ENCODE measurements around the gene ELOVL7.
"Not testable (repeated sequence)": the region's sequence is repeated elsewhere in the genome, so short reads cannot be mapped to it uniquely, and the experiment has no call there.

Gene ELOVL7

GRCh38 chr5:60843936-60844905 lies at the start of gene ELOVL7:
ELOVL7 (minus strand) TSS chr5:60844269; CDS start chr5:60787397, 56,872 bp downstream.
- no peak for DNase-seq (ENCODE audit: low spot score)

- DNase-seq (ENCODE audit: low spot score), result no peak
Observed at GRCh38 chr5:60893521-60893920, 49.5 kb upstream of the ELOVL7 start.

- DNase-seq (ENCODE audit: low spot score), result no peak
Observed at GRCh38 chr5:60891667-60892066, 47.6 kb upstream of the ELOVL7 start.

- DNase-seq (ENCODE audit: low spot score), result no peak
Observed at GRCh38 chr5:60888359-60889061, 44.4 kb upstream of the ELOVL7 start.

GRCh38 chr5:60887746-60888145 lies 43.7 kb upstream of the ELOVL7 start:
- no peak for DNase-seq (ENCODE audit: low spot score)

GRCh38 chr5:60887096-60887495 lies 43.0 kb upstream of the ELOVL7 start:
- no peak for DNase-seq (ENCODE audit: low spot score)

GRCh38 chr5:60886158-60886557 lies 42.1 kb upstream of the ELOVL7 start:
- DNase-seq (ENCODE audit: low spot score), result no peak

- peak; percentile 14 for DNase-seq (ENCODE audit: low spot score)
Observed at GRCh38 chr5:60883229-60883628, 39.2 kb upstream of the ELOVL7 start.

GRCh38 chr5:60872892-60873291 lies 28.8 kb upstream of the ELOVL7 start:
- DNase-seq (ENCODE audit: low spot score), result no peak

GRCh38 chr5:60870857-60871256 lies 26.8 kb upstream of the ELOVL7 start:
- no peak for DNase-seq (ENCODE audit: low spot score)

- DNase-seq (ENCODE audit: low spot score), result not testable (repeated sequence)
Observed at GRCh38 chr5:60860572-60860971, 16.5 kb upstream of the ELOVL7 start.

- no peak for DNase-seq (ENCODE audit: low spot score)
Observed at GRCh38 chr5:60856066-60856465, 12.0 kb upstream of the ELOVL7 start.

GRCh38 chr5:60852940-60853339 lies 8.9 kb upstream of the ELOVL7 start:
- DNase-seq (ENCODE audit: low spot score), result no peak

GRCh38 chr5:60852317-60852716 lies 8.2 kb upstream of the ELOVL7 start:
- DNase-seq (ENCODE audit: low spot score), result no peak

GRCh38 chr5:60851626-60852025 lies 7.6 kb upstream of the ELOVL7 start:
- DNase-seq (ENCODE audit: low spot score), result no peak

GRCh38 chr5:60846298-60846697 lies 2.2 kb upstream of the ELOVL7 start:
- no peak for DNase-seq (ENCODE audit: low spot score)

- DNase-seq (ENCODE audit: low spot score), result no peak
Observed at GRCh38 chr5:60843386-60843935, 608 bp downstream of the ELOVL7 start.

GRCh38 chr5:60842871-60843385 lies 1.1 kb downstream of the ELOVL7 start:
- no peak for DNase-seq (ENCODE audit: low spot score)

GRCh38 chr5:60841361-60841760 lies 2.7 kb downstream of the ELOVL7 start:
- DNase-seq (ENCODE audit: low spot score), result no peak

GRCh38 chr5:60836131-60836530 lies 7.9 kb downstream of the ELOVL7 start:
- no peak for DNase-seq (ENCODE audit: low spot score)

- DNase-seq (ENCODE audit: low spot score), result no peak
Observed at GRCh38 chr5:60835554-60835953, 8.5 kb downstream of the ELOVL7 start.

GRCh38 chr5:60833520-60833919 lies 10.5 kb downstream of the ELOVL7 start:
- no peak for DNase-seq (ENCODE audit: low spot score)

Measured in NAMALWA (cell line).